H1 (cell line): ENCODE results near the gene PIP5K1B. TPM values are rescaled to one million over a fixed set of nuclear protein-coding genes. Genes with fewer than 3 reads are reported as not detected.

ENCODE experiments used
- CTCF ChIA-PET: fragments of 300-600 bp; sonication (Branson Sonifier 250); formaldehyde crosslinking; loops from one replicate; lab custom pipeline; 2021; ENCODE audit not compliant: partially characterized antibody; lab: Charles Lee
- POLR2A ChIA-PET: fragments of 300-600 bp; sonication (Branson Sonifier 250); formaldehyde crosslinking; loops from one replicate; lab custom pipeline; 2021; ENCODE audit warnings: inconsistent platforms; ENCODE audit not compliant: partially characterized antibody; lab: Charles Lee
- DNase-seq, 2 experiments: peaks; one replicate each; pipeline versions ENCODE4 v3.0.0 to v3.0.0-alpha.2; 2010 to 2022; ENCODE audit warnings: low spot score in 2 of 2, low read depth in 1 of 2, mixed read lengths in 1 of 2
- FAIRE-seq: peaks from 2 replicates; lab custom pipeline; 2011; peaks lifted over from hg19 to GRCh38; lab: Jason Lieb, UNC
- H2AFZ ChIP-seq: 2 replicates; pipeline ENCODE4 v1.8.1; 2012; ENCODE audit warnings: low read length, inconsistent platforms
- H2AK5ac ChIP-seq: 2 replicates; pipeline ENCODE4 v1.6.1; 2013; ENCODE audit warnings: low read depth, low read length
- H2BK120ac ChIP-seq: replicated peaks from 2 replicates; pipeline ENCODE3; 2013; ENCODE audit warnings: low read depth, low read length, inconsistent platforms
- H2BK12ac ChIP-seq: 2 replicates; pipeline ENCODE4 v1.6.1; 2013; ENCODE audit warnings: low read depth, low read length
- H2BK15ac ChIP-seq: 2 replicates; pipeline ENCODE4 v1.6.1; 2013; ENCODE audit warnings: low read length
- H2BK20ac ChIP-seq: 2 replicates; pipeline ENCODE4 v1.6.1; 2013; ENCODE audit warnings: low read length
- H2BK5ac ChIP-seq: 2 replicates; pipeline ENCODE4 v1.6.1; 2013; ENCODE audit warnings: low read depth, low read length
- H3K14ac ChIP-seq: 2 replicates; pipeline ENCODE4 v1.6.1; 2013; ENCODE audit warnings: inconsistent platforms; ENCODE audit not compliant: insufficient read length
- H3K18ac ChIP-seq: 2 replicates; pipeline ENCODE4 v1.6.1; 2013; ENCODE audit warnings: low read length; ENCODE audit errors: extremely low read depth
- H3K23ac ChIP-seq: 2 replicates; pipeline ENCODE4 v1.6.1; 2013; ENCODE audit warnings: inconsistent platforms; ENCODE audit not compliant: insufficient read length
- H3K23me2 ChIP-seq: 2 replicates; pipeline ENCODE4 v1.6.1; 2013; ENCODE audit warnings: low read depth, low read length
- H3K27ac ChIP-seq: 2 replicates; pipeline ENCODE4 v1.6.1; 2011; ENCODE audit warnings: low read depth, low read length, inconsistent platforms
- H3K27me3 ChIP-seq, 4 experiments: replicated peaks in 1 of 4; 1 replicate in 1 of 4; 2 replicates in 3 of 4; pipeline versions ENCODE4 v1.6.1 to v1.8.1; 2011 to 2013; ENCODE audit warnings: low read length in 3 of 4, mild to moderate bottlenecking in 3 of 4, inconsistent platforms in 2 of 4, mixed read lengths in 2 of 4, moderate library complexity in 1 of 4; ENCODE audit not compliant: control insufficient read depth in 3 of 4, insufficient read depth in 3 of 4; ENCODE audit errors: extremely low read depth in 1 of 4
- H3K36me3 ChIP-seq, 4 experiments: 2 replicates each; pipeline versions ENCODE4 v1.6.1 to v1.8.1; 2011 to 2013; ENCODE audit warnings: mild to moderate bottlenecking in 4 of 4, low read length in 3 of 4, moderate library complexity in 2 of 4, control low read depth in 1 of 4, inconsistent platforms in 1 of 4; ENCODE audit not compliant: insufficient read depth in 4 of 4, control insufficient read depth in 2 of 4
- H3K4ac ChIP-seq: replicated peaks from 2 replicates; pipeline ENCODE3; 2013; ENCODE audit warnings: low read length, low read depth, mixed read lengths, inconsistent platforms; ENCODE audit not compliant: insufficient read length
- H3K4me1 ChIP-seq, 4 experiments: replicated peaks in 1 of 4; 1 replicate in 1 of 4; 2 replicates in 3 of 4; pipeline versions ENCODE4 v1.6.1 to v1.8.1; 2011 to 2013; ENCODE audit warnings: low read length in 3 of 4, inconsistent platforms in 2 of 4, mixed read lengths in 1 of 4; ENCODE audit not compliant: insufficient read depth in 4 of 4, control insufficient read depth in 3 of 4
- H3K4me2 ChIP-seq, 2 experiments: 2 replicates each; pipeline versions ENCODE4 v1.6.1 to v1.8.1; 2011 to 2013; ENCODE audit warnings: low read depth in 2 of 2, low read length in 2 of 2, control low read depth in 1 of 2, inconsistent platforms in 1 of 2, mild to moderate bottlenecking in 1 of 2; ENCODE audit not compliant: insufficient read depth in 1 of 2
- H3K4me3 ChIP-seq, 4 experiments: fragments of 200-600, 300-600 bp in 1 of 4; sonication (generic), shearing (Covaris generic), sonication (Bioruptor Twin) in 1 of 4; 2 replicates each; pipeline versions ENCODE4 v1.5.1 to v1.8.1; 2011 to 2016; ENCODE audit warnings: low read length in 4 of 4, low read depth in 3 of 4, control low read depth in 2 of 4, inconsistent platforms in 2 of 4, mild to moderate bottlenecking in 2 of 4, mixed read lengths in 1 of 4, moderate library complexity in 1 of 4; ENCODE audit not compliant: insufficient read depth in 2 of 4; ENCODE audit errors: extremely low read depth in 1 of 4
- H3K56ac ChIP-seq: replicated peaks from 2 replicates; pipeline ENCODE3; 2013; ENCODE audit warnings: low read depth, mild to moderate bottlenecking, mixed read lengths, low read length, inconsistent platforms; ENCODE audit not compliant: insufficient read length
- H3K79me1 ChIP-seq: 2 replicates; pipeline ENCODE4 v1.6.1; 2013; ENCODE audit warnings: low read depth, low read length, control low read depth
- H3K79me2 ChIP-seq, 2 experiments: 2 replicates each; pipeline versions ENCODE4 v1.6.1 to v1.8.1; 2012 to 2013; ENCODE audit warnings: low read length in 2 of 2, mild to moderate bottlenecking in 2 of 2, inconsistent platforms in 1 of 2; ENCODE audit not compliant: insufficient read depth in 2 of 2, control insufficient read depth in 1 of 2
- H3K9ac ChIP-seq, 4 experiments: replicated peaks in 1 of 4; 1 replicate in 1 of 4; 2 replicates in 3 of 4; pipeline versions ENCODE4 v1.6.1 to v1.8.1; 2011 to 2013; ENCODE audit warnings: low read depth in 3 of 4, low read length in 3 of 4, control low read depth in 2 of 4, mild to moderate bottlenecking in 2 of 4, moderate library complexity in 2 of 4, inconsistent platforms in 1 of 4; ENCODE audit errors: extremely low read depth in 1 of 4
- H3K9me3 ChIP-seq, 2 experiments: 2 replicates each; pipeline versions ENCODE4 v1.6.1 to v1.8.1; 2012 to 2013; ENCODE audit warnings: mild to moderate bottlenecking in 2 of 2, moderate library complexity in 2 of 2, control low read depth in 1 of 2, inconsistent platforms in 1 of 2, low read depth in 1 of 2, low read length in 1 of 2, mixed read lengths in 1 of 2; ENCODE audit not compliant: insufficient read depth in 2 of 2
- H4K20me1 ChIP-seq, 2 experiments: replicated peaks in 1 of 2; 2 replicates each; pipeline versions ENCODE3 to v1.8.1; 2011 to 2013; ENCODE audit warnings: inconsistent platforms in 2 of 2, low read length in 2 of 2, mild to moderate bottlenecking in 1 of 2; ENCODE audit not compliant: insufficient read depth in 2 of 2, control insufficient read depth in 1 of 2
- H4K5ac ChIP-seq: 2 replicates; pipeline ENCODE4 v1.6.1; 2013; ENCODE audit warnings: low read length, low read depth, mixed read lengths, inconsistent platforms; ENCODE audit not compliant: insufficient read length
- H4K8ac ChIP-seq: 2 replicates; pipeline ENCODE4 v1.8.0; 2013; ENCODE audit warnings: mild to moderate bottlenecking, moderate library complexity, low read length, inconsistent platforms; ENCODE audit not compliant: insufficient read depth; ENCODE audit errors: extremely low read depth
- H4K91ac ChIP-seq: replicated peaks from 2 replicates; pipeline ENCODE3; 2013; ENCODE audit warnings: low read length, mixed read lengths, inconsistent platforms; ENCODE audit not compliant: insufficient read length
- BACH1 ChIP-seq: IDR thresholded peaks from 2 replicates; pipeline ENCODE4 v1.6.1; 2012; ENCODE audit warnings: low read length, improper control_type of control experiment
- BRCA1 ChIP-seq: IDR thresholded peaks from 2 replicates; pipeline ENCODE4 v1.6.1; 2012; ENCODE audit warnings: low read depth, low read length, improper control_type of control experiment
- CTBP2 ChIP-seq: IDR thresholded peaks from 2 replicates; pipeline ENCODE4 v1.7.0; 2011; ENCODE audit warnings: borderline replicate concordance, mild to moderate bottlenecking, moderate library complexity, mixed read lengths, low read length; ENCODE audit not compliant: insufficient read depth, insufficient read length
- RFX5 ChIP-seq: IDR thresholded peaks from 2 replicates; pipeline ENCODE4 v1.6.1; 2011; ENCODE audit warnings: low read depth, low read length, improper control_type of control experiment, borderline replicate concordance
- SIRT6 ChIP-seq: IDR thresholded peaks from one replicate; pipeline ENCODE4 v1.7.1; 2012; ENCODE audit warnings: low read length, inconsistent platforms
- SRF ChIP-seq: IDR thresholded peaks from 2 replicates; pipeline ENCODE4 v1.6.1; 2011; ENCODE audit warnings: mild to moderate bottlenecking, low read depth, low read length, moderate library complexity
- TAF7 ChIP-seq: optimal IDR thresholded peaks from 2 replicates; pipeline ENCODE3; 2011; ENCODE audit warnings: low read depth, mild to moderate bottlenecking, inconsistent platforms, low read length, moderate library complexity, borderline replicate concordance
- ZNF274 ChIP-seq: IDR thresholded peaks from 2 replicates; pipeline ENCODE4 v1.7.0; 2012; ENCODE audit warnings: low read length, borderline replicate concordance; ENCODE audit errors: extremely low read depth
- WGBS, 2 experiments: shearing (Covaris generic) in 1 of 2; methylation state at CpG; one replicate each; pipeline versions ENCODE4 v1.1.6 to v1.1.7; 2013 to 2015; ENCODE audit warnings: low lambda C conversion rate in 2 of 2, mixed read lengths in 2 of 2, inconsistent platforms in 1 of 2, low coverage in 1 of 2, missing lambda C conversion rate in 1 of 2; ENCODE audit not compliant: insufficient replicate concordance in 2 of 2, insufficient coverage in 1 of 2, insufficient read length in 1 of 2; ENCODE audit errors: extremely low coverage in 1 of 2, missing lambda C conversion rate in 1 of 2; 5-methylcytosine and 5-hydroxymethylcytosine counted together
- polyA plus RNA-seq, 7 experiments: library from polyadenylated mRNA; depleted of rRNA in 3 of 7; stranded (reverse) in 5 of 7; unstranded in 2 of 7; fragments of >200 nt in 5 of 7; fragments of 200-250 nt in 2 of 7; gene quantifications; 1 replicate in 5 of 7; 2 replicates in 1 of 7; 4 replicates in 1 of 7; pipeline versions ENCODE4 v1.2.1 to v1.2.3, GENCODE V29; 2011 to 2013; ENCODE audit warnings: missing spikeins in 2 of 7, mixed read lengths in 2 of 7
- total RNA-seq: library from RNA; stranded (reverse); fragmentation: NEBNext Ultra II Directional; extraction: Animal tissue kit (Norgen Biotek cat#: 25700); gene quantifications from 2 replicates; pipeline ENCODE4 v1.2.1, GENCODE V29; 2021
- TF ChIP-seq, protein P1 (sequence below): IDR thresholded peaks from 2 replicates; pipeline ENCODE4 v1.6.1; 2011; ENCODE audit warnings: low read length, improper control_type of control experiment

PIP5K1B gene
- total and polyA plus RNA-seq, 2 of the 8 experiments (the other 6 are each of a cell fraction or from before 2014, with no cell fraction given) = 4.7 to 7.7 TPM

DNA sequence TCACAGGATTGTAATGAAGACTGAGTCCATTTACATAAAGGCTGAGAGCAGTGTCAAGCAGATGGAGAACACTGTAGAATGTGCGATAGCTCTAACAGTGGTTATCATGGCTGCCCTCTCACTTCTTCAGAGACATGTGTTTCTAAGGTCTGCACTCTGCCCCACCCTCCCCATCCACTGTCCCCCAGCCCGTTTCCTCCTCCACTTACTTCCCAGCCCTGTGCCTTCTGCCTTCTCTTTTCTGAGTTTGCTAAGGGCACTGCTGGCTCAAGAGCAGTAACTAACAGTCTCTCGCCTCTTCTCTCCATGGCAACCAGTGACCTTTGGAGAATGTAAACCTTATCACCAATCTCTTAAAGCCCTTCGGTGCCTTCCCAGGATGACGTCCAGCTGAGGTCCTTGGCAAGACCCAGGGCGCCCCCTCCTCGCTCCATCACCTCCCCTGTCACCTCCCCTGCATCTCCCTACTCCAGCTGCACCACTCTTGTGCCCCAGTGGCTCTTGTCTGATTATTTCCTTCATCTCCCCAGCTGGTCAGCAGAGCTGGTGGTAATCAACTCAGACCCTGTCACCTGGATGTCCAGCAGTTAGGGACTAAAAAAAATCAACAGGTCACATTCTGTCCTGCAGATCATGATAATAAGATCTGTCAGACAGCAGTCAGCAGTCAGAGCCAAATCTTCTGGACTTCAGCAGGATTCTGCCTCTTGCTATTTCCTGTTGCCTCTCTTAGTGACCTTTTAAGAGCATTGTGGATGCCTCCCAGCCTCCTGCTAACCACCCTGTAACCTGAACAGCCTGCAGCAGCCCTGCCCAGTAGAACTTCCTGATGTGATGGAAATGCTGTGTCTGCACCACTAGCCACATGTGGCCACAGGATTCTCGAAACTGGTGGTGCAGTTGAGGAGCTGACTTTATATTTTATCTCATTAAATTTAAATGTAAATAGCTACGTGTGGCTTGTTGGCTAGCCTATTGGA is 339.5 kb downstream of the PIP5K1B start:
- H3K9ac ChIP-seq = no peak overlapping the region
- ChIA-PET POLR2A (interaction anchor here (1.4 to 3.8 kb wide), 3 partner anchors 9 to 77 kb away, joined by 4 to 10 read pairs (median 8); partner anchors contain the start of gene FXN), CTCF (interaction anchor here (0.8 to 5.4 kb wide), 6 partner anchors 9 to 179 kb away, joined by 3 to 27 read pairs (median 4); partner anchors contain the start of gene FXN)
- H4K8ac ChIP-seq = no peak overlapping the region
- peaks cover 9 to 22% (median 14%) of the 10 kb centered on the region in 4 experiments for H3K4me1 ChIP-seq
- peak overlapping the region in 1 of 2 experiments; percentile 30; a peak in 2 of 4 replicates for H3K4me2 ChIP-seq
- no peak overlapping the region for H3K56ac ChIP-seq
- H3K79me2 ChIP-seq = peaks cover 11 to 71% of the 10 kb centered on the region in 2 experiments
- no peak overlapping the region for H2AFZ ChIP-seq
- no peak overlapping the region for H4K91ac ChIP-seq
- no peak overlapping the region for H3K27ac ChIP-seq
- peaks cover 3 to 11% of the 10 kb centered on the region in 2 experiments for H4K20me1 ChIP-seq
- H3K23ac ChIP-seq = no peak overlapping the region
- peaks cover 2% of the 10 kb centered on the region; the same call in 1 of the 2 replicates for H3K23me2 ChIP-seq
- H3K4me3 ChIP-seq = no peak overlapping the region
- WGBS, 2 experiments = 71% methylated on average over 9 of the region's 9 CpGs; no CpG with 5 or more reads in 1 of the 2 experiments
- H2BK12ac ChIP-seq = no peak overlapping the region
- peak overlapping the region; percentile 47; the same call in 1 of the 2 replicates for H2BK5ac ChIP-seq
- no peak overlapping the region for H2BK120ac ChIP-seq
- no peak overlapping the region for H3K14ac ChIP-seq
- DNase-seq = no peak
- peaks cover 17% of the 10 kb centered on the region; the same call in 1 of the 2 replicates for H3K79me1 ChIP-seq
- H2BK15ac ChIP-seq = no peak overlapping the region
- no peak overlapping the region for H3K4ac ChIP-seq
- H3K9me3 ChIP-seq = no peaks in the 10 kb centered on the region
- H3K27me3 ChIP-seq = no peaks in the 10 kb centered on the region
- peak; percentile 32 for FAIRE-seq
- no peak overlapping the region for H2AK5ac ChIP-seq
- H2BK20ac ChIP-seq = 0 out of 2 replicates have a peak overlapping the region, but pooled peaks have one; percentile 37
- H4K5ac ChIP-seq = no peak overlapping the region
- peaks cover 11 to 18% (median 14%) of the 10 kb centered on the region in 4 experiments for H3K36me3 ChIP-seq
- peak overlapping the region; percentile 24 for H3K18ac ChIP-seq
- no peak for TF ChIP-seq CTBP2
- TF ChIP-seq, protein P1, sequence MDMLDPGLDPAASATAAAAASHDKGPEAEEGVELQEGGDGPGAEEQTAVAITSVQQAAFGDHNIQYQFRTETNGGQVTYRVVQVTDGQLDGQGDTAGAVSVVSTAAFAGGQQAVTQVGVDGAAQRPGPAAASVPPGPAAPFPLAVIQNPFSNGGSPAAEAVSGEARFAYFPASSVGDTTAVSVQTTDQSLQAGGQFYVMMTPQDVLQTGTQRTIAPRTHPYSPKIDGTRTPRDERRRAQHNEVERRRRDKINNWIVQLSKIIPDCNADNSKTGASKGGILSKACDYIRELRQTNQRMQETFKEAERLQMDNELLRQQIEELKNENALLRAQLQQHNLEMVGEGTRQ = no peak
- 0 out of 2 replicates have a peak, but pooled peaks have one; percentile 11 for TF ChIP-seq SRF
- TF ChIP-seq SIRT6 = no peak
- peak; percentile 30; the same call in 1 of the 2 replicates for TF ChIP-seq RFX5
- TF ChIP-seq BRCA1 = no peak
- no peak for TF ChIP-seq ZNF274
- TF ChIP-seq BACH1 = no peak
- no peak for TF ChIP-seq TAF7
